ENCODE measurements around the gene SMG6.

DNA sequence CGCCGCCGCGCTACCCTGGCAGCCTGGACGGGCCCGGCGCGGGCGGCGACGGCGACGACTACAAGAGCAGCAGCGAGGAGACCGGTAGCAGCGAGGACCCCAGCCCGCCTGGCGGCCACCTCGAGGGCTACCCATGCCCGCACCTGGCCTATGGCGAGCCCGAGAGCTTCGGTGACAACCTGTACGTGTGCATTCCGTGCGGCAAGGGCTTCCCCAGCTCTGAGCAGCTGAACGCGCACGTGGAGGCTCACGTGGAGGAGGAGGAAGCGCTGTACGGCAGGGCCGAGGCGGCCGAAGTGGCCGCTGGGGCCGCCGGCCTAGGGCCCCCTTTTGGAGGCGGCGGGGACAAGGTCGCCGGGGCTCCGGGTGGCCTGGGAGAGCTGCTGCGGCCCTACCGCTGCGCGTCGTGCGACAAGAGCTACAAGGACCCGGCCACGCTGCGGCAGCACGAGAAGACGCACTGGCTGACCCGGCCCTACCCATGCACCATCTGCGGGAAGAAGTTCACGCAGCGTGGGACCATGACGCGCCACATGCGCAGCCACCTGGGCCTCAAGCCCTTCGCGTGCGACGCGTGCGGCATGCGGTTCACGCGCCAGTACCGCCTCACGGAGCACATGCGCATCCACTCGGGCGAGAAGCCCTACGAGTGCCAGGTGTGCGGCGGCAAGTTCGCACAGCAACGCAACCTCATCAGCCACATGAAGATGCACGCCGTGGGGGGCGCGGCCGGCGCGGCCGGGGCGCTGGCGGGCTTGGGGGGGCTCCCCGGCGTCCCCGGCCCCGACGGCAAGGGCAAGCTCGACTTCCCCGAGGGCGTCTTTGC is 245.6 kb downstream of the SMG6 start:
- TF ChIP-seq, protein P1, sequence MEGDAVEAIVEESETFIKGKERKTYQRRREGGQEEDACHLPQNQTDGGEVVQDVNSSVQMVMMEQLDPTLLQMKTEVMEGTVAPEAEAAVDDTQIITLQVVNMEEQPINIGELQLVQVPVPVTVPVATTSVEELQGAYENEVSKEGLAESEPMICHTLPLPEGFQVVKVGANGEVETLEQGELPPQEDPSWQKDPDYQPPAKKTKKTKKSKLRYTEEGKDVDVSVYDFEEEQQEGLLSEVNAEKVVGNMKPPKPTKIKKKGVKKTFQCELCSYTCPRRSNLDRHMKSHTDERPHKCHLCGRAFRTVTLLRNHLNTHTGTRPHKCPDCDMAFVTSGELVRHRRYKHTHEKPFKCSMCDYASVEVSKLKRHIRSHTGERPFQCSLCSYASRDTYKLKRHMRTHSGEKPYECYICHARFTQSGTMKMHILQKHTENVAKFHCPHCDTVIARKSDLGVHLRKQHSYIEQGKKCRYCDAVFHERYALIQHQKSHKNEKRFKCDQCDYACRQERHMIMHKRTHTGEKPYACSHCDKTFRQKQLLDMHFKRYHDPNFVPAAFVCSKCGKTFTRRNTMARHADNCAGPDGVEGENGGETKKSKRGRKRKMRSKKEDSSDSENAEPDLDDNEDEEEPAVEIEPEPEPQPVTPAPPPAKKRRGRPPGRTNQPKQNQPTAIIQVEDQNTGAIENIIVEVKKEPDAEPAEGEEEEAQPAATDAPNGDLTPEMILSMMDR (IDR thresholded peaks at IDR 0.05), result no peak
- no peak for TF ChIP-seq ZFX (IDR thresholded peaks at IDR 0.05; ENCODE audit: borderline replicate concordance)

All from 22Rv1 (cell line).